G401.6 (cell line): ENCODE results near the gene POLR3C.
"Not testable (repeated sequence)": the region's sequence is repeated elsewhere in the genome, so short reads cannot be mapped to it uniquely, and the experiment has no call there.

Experiments
- FAIRE-seq: peaks from 2 replicates; lab custom pipeline; 2012; peaks lifted over from hg19 to GRCh38; lab: Jason Lieb, UNC

The POLR3C gene, protein sequence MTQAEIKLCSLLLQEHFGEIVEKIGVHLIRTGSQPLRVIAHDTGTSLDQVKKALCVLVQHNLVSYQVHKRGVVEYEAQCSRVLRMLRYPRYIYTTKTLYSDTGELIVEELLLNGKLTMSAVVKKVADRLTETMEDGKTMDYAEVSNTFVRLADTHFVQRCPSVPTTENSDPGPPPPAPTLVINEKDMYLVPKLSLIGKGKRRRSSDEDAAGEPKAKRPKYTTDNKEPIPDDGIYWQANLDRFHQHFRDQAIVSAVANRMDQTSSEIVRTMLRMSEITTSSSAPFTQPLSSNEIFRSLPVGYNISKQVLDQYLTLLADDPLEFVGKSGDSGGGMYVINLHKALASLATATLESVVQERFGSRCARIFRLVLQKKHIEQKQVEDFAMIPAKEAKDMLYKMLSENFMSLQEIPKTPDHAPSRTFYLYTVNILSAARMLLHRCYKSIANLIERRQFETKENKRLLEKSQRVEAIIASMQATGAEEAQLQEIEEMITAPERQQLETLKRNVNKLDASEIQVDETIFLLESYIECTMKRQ

DNA sequence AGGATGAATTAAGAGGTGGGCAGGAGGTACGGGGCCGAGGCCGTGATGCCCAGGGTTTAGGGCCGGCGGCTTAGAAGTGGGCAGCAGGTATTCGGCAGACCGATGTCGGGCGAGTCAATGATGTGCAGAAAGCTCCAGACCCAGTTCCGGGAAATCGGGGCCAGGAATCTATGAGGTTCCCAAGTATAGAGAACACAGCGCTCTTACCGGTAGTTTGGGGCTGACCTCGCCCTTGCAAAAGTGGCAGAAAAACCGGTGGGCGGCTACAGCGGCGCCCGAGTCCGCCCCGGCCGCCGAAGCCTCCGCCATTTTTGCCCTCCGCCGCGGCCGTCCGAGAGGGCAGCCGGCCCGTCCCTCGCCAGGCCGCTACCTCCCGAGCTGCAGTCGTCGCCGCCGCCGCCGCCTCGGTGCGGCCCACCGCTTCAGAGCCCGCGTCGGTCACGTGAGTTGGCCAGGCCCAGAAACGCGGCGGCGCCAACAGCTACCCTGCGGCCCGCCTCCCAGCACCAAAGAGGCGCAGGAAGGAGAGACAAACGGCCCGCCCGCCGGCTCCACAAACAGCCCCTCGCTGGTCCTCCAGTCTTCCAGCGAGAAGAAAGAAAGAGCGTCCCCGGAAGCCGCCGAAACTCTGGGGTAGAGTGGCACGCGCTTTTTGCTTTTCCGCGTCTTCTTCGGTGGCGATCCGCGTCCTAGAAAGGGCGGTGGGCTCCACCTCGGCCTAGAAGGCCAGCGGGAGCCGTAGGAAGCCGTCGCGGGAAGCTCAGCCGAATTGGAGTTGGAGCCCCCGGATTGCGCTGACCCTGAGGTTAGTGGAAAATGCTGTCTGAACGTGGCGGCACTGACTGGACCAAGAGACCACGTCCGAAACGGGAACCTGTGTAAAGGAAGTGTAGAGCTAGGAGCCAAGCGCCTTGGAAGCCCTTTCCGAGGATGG lies at the start of gene POLR3C, which contains the start of gene RNF115:
Gene POLR3C (plus strand): TSS at position 636 of the 934 bp plus-strand sequence. CDS start 1,577 bp downstream, outside the sequence.
Gene RNF115 (minus strand): TSS at position 531 of the 934 bp plus-strand sequence. CDS start 222 bp downstream, at position 309.
- peak; percentile 36 for FAIRE-seq

DNA sequence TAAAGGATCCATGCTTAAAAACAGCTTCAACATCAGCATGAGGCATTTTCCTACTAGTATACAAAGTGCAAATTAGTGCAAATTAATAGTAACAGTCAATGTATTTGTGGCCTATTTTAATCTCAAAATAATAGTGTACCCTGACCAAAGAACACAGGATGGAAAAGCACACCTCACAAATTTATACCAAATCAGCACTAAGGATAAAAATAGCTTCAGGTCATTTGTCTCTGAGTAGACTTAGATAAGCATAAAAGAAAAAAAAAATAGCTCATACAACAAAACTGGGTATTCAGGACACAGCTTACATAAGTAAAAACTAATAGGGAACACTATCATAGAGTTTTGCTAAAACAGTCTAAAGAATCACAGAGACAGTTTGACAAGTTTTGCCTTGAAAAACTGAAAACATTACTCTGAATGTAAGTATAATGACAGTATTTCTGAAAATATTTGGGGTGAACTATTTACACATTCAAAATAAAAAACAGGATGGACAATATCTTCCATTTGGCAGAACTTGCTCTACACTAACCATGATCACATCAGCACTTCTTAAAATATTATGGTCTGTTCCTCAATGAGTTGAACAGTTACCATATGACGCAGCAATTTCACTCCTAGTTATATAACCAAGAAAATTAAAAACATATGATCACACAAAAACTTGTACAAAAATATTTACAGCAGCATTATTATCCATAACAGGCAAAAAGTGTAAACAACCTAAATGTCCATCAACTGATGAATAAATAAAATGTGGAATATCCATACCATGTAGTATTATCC lies 46.4 kb upstream of the POLR3C start:
- no peak for FAIRE-seq

DNA sequence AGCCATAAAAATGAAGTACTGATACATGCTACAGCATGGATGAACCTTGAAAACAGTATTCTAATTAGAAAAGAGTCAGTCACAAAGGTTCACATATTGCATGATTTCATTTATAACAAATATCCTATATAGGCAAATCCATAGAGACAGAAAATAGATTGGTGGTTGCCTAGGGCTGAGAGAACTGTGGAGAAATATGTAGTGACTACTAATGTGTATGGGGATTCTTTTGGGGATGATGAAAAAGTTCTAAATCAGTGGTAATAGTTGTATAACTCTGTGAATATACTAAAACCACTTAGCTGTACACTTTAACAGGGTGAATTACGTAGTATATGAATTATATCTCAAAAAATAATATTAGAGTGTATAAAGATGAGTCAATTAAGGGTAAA lies 45.9 kb upstream of the POLR3C start:
- no peak for FAIRE-seq

DNA sequence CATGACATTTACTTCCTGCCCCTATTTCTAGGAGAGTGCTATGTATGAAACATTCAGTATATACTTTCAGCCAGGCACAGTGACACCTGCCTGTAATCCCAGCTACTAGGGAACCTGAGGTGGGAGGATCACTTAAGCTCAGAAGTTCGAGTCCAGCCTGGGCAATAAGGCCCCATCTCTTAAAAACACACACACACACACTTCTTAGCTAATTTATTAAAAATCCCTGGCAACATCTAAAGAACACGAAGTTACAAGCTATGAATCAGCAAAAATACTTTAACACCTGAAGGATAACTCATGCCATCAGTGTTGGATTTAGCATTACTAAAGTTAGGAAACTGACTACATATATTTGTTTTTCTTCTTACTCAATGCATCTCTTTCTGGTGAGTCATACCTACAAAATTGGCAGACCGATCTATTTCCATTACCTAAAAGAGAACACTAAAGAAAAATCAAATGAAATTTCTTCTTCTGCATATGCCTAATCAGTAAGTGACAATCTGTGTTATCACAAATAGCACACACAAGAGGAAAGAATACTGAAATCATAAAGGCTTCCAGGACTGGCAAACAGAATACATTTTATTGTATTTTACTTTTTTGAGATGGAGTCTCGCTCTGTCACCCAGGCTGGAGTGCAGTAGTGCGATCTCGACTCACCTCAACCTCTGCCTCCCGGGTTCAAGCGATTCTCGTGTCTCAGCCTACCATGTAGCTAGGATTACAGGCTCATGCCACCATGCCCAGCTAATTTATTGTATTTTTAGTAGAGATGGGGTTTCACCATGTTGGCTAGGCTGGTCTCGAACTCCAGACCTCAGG lies 41.5 kb upstream of the POLR3C start:
- no peak for FAIRE-seq

DNA sequence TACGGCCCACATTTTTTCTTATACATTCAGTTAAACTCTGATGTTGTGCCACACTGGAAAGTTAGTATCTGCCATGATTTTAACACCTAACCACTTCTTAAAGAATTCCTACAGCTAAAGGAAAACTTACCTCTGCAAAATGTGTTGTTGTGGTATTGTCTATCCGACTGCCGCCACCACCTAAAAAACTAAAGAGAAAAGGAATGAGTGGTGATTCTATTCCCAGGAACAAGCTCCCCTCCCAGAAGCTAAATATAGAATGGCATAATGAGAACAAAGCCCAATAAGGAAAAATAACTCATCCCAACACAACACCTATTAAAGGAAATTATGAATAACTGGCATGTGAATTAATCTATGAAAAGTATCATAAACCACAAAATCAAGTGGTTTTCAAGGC lies 39.6 kb upstream of the POLR3C start:
- FAIRE-seq = no peak

DNA sequence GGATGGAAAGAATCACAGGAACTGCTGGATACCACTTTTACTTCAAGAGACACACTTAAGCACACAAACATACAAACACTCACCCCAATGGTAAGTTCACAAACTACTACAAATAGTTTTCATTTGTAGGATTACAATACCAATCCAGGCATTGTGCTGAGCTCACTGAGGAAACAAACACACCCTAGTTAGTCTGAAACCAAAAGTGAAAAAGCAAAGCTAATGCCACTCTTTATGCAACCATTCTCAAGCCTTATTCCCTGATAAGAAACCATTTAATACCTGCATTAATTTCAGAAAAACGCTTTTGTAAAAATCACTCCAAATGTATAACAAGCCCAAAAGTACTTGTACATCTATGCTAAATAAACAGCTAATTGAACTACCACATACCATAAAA lies 38.5 kb upstream of the POLR3C start:
- no peak for FAIRE-seq

DNA sequence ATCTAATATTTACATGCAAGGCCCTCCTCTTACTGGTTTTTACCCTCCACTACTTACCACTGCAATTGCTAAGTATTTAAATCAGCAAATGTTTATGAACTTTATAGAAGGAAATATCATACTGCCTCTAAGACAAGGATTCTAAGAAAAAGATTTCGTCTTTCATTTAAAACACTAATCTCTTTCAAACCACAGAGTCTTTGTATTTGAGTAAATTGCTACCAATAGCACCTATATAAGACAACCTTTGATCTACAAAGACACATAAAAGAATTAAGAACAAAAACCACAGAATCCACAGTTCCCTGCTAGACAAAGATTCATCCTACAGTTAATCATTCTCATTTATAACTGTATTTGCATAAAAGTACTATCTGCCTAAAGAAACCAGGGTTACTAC lies 37.7 kb upstream of the POLR3C start:
- FAIRE-seq = no peak

DNA sequence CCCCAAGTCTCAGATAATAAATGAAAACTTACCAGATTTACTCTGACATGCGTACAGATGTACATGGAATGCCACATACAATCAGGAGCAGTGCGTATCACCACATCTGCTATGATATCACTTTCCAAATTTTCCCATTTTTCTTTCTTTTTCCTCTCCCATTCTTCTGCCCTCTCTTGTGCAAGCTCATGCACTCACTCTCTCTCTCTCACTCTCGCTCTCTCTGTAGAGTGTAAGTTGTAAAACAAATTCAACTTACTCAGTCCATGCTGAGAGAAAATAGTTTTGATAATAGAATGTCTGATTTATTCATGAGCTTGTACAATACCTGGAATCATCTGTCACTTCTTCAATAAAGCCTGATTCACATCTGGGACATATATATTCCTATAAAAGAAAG lies 35.4 kb upstream of the POLR3C start:
- no peak for FAIRE-seq

DNA sequence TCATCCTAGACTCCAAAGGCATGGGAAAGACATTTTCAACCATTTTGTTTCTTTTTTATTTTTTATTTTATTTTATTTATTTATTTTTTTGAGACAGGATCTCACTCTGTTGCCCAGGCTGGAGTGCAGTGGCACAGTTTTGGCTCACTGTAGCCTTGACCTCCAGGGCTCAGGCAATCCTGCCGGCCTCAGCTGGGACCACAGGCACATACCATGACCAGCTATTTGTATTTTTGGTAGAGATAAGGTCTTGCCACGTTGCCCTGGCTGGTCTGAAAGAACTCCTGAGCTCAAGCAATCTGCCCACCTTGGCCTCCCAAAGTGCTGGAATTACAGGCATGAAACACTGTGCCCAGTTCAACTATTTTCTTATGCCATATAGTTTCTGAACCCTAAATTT lies 32.1 kb upstream of the POLR3C start:
- not testable (repeated sequence) for FAIRE-seq

DNA sequence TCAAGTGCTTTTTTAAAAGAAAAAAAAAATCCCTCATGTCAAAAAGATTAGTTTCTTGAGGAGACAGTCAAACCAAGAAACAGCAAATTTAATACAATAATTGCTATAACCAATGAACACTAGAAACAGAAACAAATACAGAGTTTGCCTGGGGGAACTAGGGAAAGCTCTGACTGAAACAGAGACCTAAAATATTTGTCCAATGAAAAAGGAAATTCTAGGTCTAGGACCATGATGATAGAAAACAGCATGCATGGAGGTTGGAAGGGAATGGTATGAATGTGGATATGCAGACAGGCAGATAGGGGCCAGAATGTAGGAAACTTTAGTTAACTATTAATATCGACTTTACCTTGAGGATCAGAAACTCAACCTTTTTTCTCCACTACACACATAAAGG lies 31.5 kb upstream of the POLR3C start:
- no peak for FAIRE-seq

DNA sequence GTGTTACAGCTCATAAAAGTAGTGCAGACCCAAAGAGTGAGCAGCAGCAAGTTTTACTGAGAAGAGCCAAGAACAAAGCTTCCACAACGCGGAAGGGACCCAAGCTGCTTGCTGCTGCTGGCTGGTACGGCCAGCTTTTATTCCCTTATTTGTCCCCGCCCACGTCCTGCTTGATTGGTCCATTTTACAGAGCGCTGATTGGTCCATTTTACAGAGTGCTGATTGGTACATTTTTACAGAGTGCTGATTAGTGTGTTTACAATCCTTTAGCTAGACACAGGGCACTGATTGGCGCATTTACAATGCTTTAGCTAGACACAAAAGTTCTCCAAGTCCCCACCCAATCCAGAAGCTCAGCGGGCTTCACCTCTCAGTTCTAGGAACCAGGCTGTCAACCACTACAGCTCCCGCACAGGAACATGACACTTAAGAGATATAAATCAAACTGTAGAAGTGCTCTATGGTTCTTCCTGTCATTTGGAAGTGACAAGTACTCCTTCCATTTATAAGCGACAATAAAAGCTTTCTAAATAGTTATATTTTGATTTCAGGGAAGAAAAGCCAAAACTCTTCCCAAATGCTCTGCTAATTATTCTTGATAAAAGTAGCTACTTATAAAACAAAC lies 28.6 kb upstream of the POLR3C start:
- FAIRE-seq = no peak

DNA sequence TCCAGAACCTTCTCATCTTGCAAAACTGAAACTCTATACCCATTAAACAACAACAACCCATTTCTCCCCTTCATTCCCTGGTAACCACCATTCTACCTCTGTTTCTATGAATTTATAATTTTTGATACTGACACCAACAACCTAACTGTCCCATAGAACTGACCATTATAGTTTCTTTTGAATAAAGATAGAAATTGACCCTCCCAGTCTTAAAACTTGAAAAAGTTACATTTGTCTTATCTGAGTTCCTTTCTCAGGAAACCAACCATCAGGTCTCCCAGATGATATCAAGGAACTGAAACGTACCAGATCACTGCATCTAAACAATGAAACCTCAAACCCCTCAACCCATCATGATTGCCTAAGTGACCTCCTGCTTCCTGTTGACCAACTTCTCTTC lies 27.2 kb upstream of the POLR3C start:
- FAIRE-seq = no peak

DNA sequence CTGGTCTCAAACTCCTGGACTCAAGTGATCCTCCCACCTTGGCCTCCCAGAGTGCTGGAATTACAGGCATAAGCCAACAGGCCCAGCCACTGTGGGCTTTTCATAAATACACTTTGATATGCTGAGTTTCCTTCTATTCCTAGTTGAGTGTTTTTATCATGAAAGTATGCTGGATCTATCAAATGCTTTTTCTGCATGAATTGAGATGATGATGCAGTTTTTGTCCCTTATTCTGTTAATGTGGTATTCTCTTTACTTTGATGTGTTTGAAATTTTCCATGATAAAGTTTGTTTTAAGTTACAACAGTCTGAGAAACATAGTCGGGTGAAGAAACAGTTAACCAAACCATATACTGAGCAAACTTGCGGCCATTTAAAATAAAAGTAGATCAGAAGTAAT lies 24.2 kb upstream of the POLR3C start:
- FAIRE-seq = no peak

DNA sequence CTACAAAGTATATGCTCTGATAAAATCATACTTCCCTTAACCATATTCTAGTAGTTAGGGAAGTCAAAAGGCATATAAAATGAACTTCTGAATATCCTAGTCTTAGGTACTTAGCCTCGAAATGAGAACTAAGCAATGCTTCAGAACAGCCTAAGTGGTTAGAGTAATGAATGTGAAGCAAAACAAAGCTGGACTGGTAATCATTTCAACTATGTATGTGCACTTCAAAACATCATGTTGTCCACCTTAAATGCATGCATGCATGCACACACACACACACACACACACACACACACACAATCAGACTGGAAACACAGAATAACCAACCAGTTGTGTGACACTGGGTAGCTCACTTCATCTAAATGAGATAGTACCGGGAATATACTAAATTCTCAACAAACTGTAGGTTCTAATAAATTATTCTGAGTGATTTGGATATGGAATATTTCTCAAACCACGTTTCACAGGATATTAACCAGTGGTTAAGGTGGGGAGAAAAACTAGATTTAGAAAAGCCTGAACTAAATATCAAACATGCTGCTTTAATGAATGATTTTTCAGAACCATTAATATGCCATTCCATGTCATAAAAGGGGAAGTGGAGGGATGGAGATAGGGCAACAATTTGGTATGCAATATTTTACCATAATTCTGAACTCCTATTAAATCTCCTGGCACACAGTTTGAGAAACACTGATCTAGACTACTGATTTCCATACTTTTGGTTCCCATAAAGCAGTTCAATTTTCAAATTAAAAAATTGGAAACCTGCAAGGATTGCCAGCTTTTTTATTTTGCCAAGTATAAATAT lies 19.6 kb upstream of the POLR3C start:
- no peak for FAIRE-seq

DNA sequence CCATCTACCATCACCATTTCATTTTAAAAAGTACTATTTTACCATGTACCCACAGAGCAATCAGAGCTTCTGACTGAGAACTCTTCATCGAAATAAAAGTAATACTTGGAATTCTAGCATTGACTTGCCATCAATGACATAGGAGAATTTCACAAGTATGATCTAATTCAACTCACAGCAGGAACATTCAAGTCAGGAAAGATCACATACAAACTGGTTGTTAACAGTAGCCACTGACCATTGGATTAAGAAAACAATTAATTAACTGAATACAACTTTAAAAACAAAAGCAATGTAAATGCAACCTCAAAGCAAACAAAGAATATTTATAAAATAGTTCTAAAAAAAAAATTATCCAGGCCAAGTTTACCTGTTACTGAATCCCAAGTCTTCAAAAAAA lies 18.9 kb upstream of the POLR3C start:
- FAIRE-seq = no peak

DNA sequence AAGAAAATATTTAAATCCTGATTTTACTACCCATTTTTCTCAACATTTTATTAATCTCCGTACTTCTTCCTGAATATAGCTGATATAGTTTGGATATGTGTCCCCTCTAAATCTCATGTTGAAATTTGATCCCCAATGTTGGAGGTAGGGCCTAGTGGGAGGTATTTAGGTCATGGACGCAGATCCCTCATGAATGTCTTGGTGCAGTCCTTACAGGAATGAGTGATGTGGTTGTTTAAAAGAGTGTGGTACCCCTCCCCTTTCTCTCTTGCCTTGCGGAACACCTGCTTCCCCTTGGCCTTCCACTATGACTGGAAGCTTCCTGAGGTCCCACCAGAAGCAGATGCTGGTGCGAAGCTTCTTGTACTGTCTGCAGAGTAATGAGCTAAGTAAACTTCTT lies 17.6 kb upstream of the POLR3C start:
- FAIRE-seq = no peak

DNA sequence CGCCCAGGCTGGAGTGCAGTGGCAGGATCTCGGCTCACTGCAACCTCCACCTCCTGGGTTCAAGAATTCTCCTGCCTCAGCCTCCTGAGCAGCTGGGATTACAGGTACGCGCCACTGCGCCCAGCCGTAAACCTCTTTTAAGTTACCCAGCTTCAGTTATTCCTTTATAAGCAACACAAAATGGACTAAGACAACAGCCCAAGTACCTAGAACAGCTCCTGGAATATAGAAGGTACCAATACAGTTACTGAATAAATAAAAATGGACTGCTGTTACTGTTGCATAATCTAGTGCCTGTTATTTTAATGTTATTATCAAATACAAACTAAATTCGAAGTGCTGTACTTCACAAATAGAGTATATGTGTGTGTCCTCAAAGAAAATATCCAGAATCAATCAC lies 17.2 kb upstream of the POLR3C start:
- no peak for FAIRE-seq

DNA sequence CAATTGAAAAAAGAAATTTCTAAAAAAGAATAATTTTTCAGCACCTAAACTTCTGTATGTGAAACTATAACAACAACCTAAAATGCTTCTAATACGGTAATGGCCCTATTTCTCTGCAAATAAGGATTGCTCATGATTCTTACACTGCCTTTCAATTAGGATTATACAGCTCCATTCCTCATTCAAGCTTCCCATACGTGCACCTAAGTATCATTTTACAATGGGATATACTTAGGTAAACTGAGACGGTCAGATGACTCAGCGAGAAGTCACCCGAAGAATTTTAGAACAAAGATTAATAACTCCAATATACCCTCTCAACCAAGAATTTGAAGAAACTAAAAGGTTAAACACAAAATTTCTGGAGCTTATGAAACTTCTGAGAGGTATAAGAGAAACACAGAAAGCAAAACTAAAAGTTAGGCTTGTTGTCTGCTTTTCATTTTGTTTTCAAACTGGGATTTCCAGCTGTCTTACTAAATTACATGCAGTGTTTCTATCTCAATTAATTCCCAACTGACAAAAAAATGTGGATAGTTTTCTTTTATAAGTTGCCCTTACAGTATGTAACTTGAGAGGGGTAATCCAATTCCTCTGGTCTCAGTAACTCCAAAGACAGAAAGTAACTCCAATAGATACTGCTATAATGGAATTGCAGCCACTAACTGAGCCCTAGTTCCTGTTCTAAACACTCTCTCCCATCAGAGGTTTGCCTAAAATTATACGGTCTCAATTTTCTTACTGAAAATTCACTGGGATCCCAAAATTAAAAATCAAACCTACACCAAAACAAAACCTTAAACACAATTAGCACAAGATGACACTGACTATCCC lies 10.8 kb upstream of the POLR3C start:
- not testable (repeated sequence) for FAIRE-seq

DNA sequence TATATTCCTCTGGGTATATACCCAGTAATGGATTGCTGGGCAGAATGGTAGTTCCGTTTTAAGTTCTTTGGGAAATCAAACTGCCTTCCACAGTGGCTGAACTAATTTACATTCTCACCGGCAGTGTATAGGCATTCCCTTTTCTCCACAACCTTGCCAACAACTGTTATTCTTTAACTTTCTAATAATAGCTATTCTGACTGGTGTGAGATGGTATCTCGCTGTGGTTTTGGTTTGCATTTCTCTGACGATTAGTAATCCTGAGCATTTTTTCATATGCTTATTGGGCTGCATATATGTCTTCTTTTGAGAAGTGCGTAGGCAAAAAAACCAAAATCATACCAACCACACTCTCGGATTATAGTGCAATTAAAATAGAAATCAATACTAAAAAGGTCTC lies 5.9 kb upstream of the POLR3C start:
- not testable (repeated sequence) for FAIRE-seq
